HepG2 (cell line): ENCODE results near the gene ZNF227.

Experiments
- CEBPB ChIP-seq: IDR thresholded peaks from 2 replicates; pipeline ENCODE4 v1.6.1; 2011; ENCODE audit warnings: low read depth, low read length, improper control_type of control experiment, borderline replicate concordance
- EZH2 ChIP-seq: conservative IDR thresholded peaks from 2 replicates; pipeline ENCODE4 v1.6.1; 2012; ENCODE audit warnings: mild to moderate bottlenecking, low read depth, low read length, moderate library complexity
- MXD1 ChIP-seq: sonication (generic); formaldehyde crosslinking; IDR thresholded peaks from 2 replicates; pipeline ENCODE4 v1.4.0; 2020; ENCODE audit warnings: mild to moderate bottlenecking, missing genetic modification reagents
- MZF1 ChIP-seq: sonication (generic); formaldehyde crosslinking; IDR thresholded peaks from 2 replicates; pipeline ENCODE4 v1.8.1; 2023; ENCODE audit warnings: mild to moderate bottlenecking, missing genetic modification reagents, borderline replicate concordance
- POLR2A ChIP-seq, 2 experiments: IDR thresholded peaks; 2 replicates each; pipeline ENCODE4 v1.6.1; 2011; ENCODE audit warnings: low read depth in 2 of 2, low read length in 2 of 2, mild to moderate bottlenecking in 1 of 2, moderate library complexity in 1 of 2; ENCODE audit not compliant: insufficient read depth in 1 of 2
- RELA ChIP-seq: sonication (generic); formaldehyde crosslinking; IDR thresholded peaks from 2 replicates; pipeline ENCODE4 v1.4.0; 2020; ENCODE audit warnings: missing genetic modification reagents
- ZNF740 ChIP-seq: sonication (generic); formaldehyde crosslinking; IDR thresholded peaks from 2 replicates; pipeline ENCODE4 v1.4.0; 2020; ENCODE audit warnings: missing genetic modification reagents

- no peak for TF ChIP-seq RELA (CRISPR knock-in tag)
- no peak for TF ChIP-seq MZF1 (CRISPR knock-in tag)
- TF ChIP-seq EZH2 = no peak
- TF ChIP-seq POLR2A (IDR thresholded peaks at IDR 0.05; ENCODE audit: insufficient read depth in 1 of 2, low read depth in 2 of 2, low read length in 2 of 2) = no peak
- TF ChIP-seq CEBPB = no peak
- no peak for TF ChIP-seq MXD1
- no peak for TF ChIP-seq ZNF740 (CRISPR knock-in tag)
Observed at GRCh38 chr19:44280916-44281315, 68.6 kb downstream of the ZNF227 start.
